GM12873 (cell line): ENCODE results near the gene TCF7L2.

Experiments used
- TF ChIP-seq, protein P1 (sequence below): IDR thresholded peaks from 2 replicates; pipeline ENCODE4 v1.5.1; 2012; ENCODE audit warnings: low read depth, mild to moderate bottlenecking, moderate library complexity, low read length, control low read depth; ENCODE audit not compliant: insufficient read depth; ENCODE audit errors: missing control alignments

TCF7L2 gene

DNA sequence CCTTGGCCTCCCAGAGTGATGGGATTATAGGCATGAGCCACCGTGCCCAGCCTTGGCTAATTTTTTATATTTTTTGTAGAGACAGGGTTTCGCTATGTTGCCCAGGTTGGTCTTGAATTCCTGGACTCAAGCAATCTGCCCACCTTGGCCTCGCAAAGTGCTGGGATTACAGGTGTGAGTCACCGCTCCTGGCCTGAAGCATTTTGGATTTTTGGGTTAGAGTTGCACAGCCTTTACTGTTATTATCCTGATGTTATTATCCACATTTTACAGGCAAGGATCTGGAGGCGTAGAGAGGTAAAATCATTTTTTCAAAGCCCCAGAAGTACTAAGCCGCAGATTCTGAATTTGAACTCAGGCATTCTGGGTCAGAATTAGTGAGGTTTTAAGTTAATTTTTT lies 75.4 kb downstream of the TCF7L2 start:
- TF ChIP-seq, protein P1, sequence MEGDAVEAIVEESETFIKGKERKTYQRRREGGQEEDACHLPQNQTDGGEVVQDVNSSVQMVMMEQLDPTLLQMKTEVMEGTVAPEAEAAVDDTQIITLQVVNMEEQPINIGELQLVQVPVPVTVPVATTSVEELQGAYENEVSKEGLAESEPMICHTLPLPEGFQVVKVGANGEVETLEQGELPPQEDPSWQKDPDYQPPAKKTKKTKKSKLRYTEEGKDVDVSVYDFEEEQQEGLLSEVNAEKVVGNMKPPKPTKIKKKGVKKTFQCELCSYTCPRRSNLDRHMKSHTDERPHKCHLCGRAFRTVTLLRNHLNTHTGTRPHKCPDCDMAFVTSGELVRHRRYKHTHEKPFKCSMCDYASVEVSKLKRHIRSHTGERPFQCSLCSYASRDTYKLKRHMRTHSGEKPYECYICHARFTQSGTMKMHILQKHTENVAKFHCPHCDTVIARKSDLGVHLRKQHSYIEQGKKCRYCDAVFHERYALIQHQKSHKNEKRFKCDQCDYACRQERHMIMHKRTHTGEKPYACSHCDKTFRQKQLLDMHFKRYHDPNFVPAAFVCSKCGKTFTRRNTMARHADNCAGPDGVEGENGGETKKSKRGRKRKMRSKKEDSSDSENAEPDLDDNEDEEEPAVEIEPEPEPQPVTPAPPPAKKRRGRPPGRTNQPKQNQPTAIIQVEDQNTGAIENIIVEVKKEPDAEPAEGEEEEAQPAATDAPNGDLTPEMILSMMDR, result no peak

DNA sequence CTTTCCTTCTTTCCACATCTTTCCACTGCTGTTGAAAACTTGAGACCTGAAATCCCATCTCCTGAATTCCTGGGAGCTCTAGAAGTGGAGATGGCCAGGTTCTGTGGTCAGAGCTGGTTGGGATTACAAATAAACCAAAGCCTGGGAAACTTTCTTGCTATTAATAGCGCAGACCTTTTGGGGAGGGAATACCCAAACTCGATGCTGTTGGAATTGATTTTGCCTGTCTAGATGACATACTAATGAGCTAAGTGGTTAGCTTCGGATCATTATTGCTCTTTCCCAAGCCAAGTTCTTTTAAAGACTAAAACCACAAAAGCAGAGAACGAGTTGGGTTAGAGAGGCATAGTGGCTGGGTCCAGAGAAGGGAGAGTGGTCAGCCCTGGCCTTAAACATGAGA lies 76.6 kb downstream of the TCF7L2 start:
- TF ChIP-seq, protein P1, result no peak

DNA sequence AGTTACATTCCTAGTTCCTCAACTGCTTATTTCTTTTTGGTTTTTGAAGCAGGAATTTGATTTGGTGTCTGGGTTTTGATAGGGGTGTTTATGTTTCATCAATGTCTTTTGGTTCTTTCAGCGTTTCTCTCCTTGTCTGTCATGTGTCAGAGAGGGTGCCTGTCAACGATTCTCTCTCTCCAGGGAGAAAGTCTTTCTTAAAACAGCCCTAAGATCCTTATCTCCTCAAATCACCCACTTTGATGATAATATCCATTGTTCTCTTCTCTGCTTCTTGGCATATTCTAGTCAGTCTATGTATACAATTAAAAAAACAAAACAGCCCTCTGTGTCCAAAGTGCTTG lies 77.2 kb downstream of the TCF7L2 start:
- TF ChIP-seq, protein P1, result no peak

DNA sequence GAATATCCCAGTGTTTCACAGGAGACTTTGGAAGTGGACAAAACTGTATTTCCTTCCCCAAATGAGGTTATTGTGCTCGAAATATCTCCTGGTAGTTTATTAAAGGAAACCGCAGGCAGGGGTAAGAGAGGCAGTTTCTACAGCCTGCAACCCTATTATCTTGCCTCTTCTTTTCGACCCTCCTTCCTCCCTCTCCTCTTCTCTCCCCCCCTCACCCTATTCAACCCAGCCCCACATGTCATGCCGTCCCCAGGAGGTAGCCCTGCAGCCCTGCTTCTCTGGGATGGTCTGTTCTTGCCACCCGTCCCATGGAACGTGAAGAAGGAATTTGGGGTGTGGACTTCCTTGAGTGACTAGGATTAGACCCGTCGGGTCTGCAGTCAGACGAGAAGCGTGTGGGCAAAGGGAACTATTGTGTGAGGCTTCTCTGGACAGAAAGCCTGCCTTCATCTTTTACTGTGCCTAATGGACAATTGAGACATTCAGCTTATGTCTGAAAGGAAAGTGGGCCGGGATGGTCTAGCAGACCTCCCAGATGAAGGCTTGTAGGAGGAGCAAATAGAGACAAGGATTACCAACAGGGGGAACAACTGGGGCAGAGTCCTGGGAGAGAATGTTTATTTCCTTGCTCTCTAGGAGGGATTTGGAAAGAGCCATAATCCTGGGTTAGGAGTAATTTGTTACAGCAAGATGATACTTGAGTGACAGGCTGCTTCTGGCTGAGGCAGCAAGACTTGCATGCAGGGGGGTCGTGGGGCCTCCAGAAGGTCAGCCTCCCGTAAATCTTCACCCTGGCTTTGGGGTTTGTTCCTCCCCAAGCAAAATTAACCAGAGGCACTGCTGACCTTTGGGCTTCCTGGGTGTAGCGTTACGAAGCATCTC lies 77.8 kb downstream of the TCF7L2 start:
- TF ChIP-seq, protein P1, result no peak

DNA sequence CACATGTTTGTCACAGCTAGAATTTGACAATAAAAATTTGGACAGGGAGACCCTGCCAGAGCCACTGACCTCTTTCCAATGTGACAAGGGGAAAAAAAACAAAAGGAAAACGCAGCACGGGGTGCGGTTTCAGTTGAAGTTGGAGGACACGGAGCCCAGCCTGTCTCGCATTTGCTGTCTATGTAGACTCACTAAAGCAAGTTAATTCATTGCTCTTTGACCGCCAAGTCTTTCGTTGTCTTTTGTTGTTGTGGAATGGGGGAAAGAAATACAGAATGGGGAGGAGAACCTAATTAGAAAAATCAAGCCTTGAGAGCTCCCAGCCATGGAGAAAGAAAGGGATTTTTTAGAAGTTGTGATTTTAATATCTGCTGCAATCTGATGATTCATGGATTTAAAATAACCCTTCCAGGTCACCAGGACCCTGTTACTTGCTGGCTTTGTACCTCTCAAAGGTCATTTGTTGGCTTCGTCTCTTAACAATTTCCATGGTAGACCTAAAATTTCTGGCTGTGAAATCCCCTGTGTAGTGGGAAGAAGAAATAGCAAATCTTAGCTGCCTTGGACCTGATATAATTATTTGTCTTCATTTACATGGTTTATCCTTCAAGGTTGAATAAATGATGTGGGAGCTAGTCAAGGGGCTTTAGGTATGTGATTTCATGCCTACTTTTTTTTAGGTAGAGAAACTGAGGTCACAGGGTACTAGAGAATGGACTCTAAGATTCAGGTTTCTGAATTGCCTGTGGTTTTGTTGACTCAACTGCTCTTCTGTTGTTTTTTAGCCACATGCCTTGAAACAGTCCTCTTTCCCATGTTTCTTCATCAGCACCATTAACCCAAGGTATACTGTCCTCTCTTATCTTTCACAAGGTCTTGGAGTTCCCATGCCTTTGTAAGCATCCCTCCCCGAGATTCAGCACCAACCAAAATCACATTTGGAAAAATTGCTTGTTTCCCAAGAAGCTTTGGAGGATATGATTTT lies 78.7 kb downstream of the TCF7L2 start:
- TF ChIP-seq, protein P1, result no peak

DNA sequence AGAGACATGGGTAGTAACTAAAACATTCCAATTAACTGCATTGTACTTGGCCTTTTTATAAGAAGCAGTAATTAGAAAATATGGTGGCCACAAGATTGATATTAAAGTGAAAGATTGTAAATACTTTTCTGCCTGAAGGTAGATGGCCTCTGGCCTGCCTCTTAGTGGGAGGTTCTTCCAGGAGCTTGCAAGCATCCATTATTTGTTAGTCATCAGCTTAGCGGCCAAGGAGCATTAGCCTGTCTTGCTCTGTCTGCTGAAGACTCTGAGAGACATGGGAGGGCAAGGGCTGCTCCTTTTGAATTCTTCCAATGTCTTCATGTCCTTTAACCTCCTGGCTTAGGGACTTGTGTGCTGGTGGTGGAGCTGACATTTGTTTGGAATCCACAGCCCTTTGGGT lies 80.4 kb downstream of the TCF7L2 start:
- TF ChIP-seq, protein P1, result no peak

DNA sequence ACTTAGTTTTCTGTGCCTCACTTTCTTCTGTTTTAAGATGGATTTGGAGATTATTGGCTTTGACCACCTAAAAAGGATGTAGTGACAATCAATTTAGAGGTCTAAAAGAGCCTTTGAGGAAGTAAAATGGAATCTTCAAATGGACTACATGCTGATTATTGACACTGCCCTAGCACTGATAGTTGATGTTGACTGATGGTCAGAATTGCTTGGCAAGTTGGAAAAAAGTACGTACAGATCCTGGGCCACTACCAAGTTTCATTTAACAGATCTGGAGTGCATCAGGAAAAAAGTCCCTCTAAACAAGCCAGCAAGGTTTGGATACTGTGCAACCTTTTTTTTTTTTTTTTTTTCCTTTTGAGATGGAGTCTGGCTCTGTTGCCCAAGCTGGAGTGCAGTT lies 81.1 kb downstream of the TCF7L2 start:
- TF ChIP-seq, protein P1, result no peak
